BLaER1 treated with 17β-estradiol and CSF1 and Interleukin-3, amounts not matched to agents 10 nM and 100 nM (cell line): ENCODE data around the gene DNAJB6.
A peak's percentile ranks its signal among the peaks of the same experiment; 100 is the strongest.

Experiments used
- H3K27ac ChIP-seq, 11 experiments: shearing (Covaris generic); formaldehyde crosslinking; 2 replicates each; pipeline ENCODE4 v1.8.1; 2022
- H3K27me3 ChIP-seq, 11 experiments: shearing (Covaris generic); formaldehyde crosslinking; 2 replicates each; pipeline ENCODE4 v1.8.1; 2022
- H3K36me3 ChIP-seq, 11 experiments: shearing (Covaris generic); formaldehyde crosslinking; 2 replicates each; pipeline ENCODE4 v1.8.1; 2022
- H3K4me1 ChIP-seq, 10 experiments: shearing (Covaris generic); formaldehyde crosslinking; 2 replicates each; pipeline ENCODE4 v1.8.1; 2022
- H3K4me2 ChIP-seq, 11 experiments: shearing (Covaris generic); formaldehyde crosslinking; 2 replicates each; pipeline ENCODE4 v1.8.1; 2022
- H3K4me3 ChIP-seq, 10 experiments: shearing (Covaris generic); formaldehyde crosslinking; 2 replicates each; pipeline ENCODE4 v1.8.1; 2022
- H3K9ac ChIP-seq, 11 experiments: shearing (Covaris generic); formaldehyde crosslinking; 2 replicates each; pipeline ENCODE4 v1.8.1; 2022
- H3K9me3 ChIP-seq, 11 experiments: shearing (Covaris generic); formaldehyde crosslinking; replicated peaks in 1 of 11; 2 replicates each; pipeline ENCODE4 v1.8.1; 2022
- H4K20me1 ChIP-seq, 11 experiments: shearing (Covaris generic); formaldehyde crosslinking; 2 replicates each; pipeline ENCODE4 v1.8.1; 2022
- Cebpa-rat ChIP-seq, 11 experiments: shearing (Covaris generic); IDR thresholded peaks; 2 replicates each; pipeline ENCODE4 v1.8.1; 2022

DNAJB6 gene

GRCh38 chr7:157425761-157426160 is 89.0 kb downstream of the DNAJB6 start:
- TF ChIP-seq Cebpa-rat (IDR thresholded peaks at IDR 0.05): no peak
- no peaks in the 10 kb centered on the region for H3K9me3 ChIP-seq
- H3K4me1 ChIP-seq: peaks cover 0 to 45% (median 23%) of the 10 kb centered on the region in 10 experiments; a peak in 18 of 20 replicates

GRCh38 chr7:157426463-157427301 is 89.9 kb downstream of the DNAJB6 start:
- TF ChIP-seq Cebpa-rat (IDR thresholded peaks at IDR 0.05): no peak
- Histone ChIP-seq H3K27ac (0 out of 22 replicates have a peak overlapping the region, but pooled peaks of 1 of the 11 experiments have one; percentile 15), H3K4me1 (peaks cover 9 to 54% (median 32%) of the 10 kb centered on the region in 10 experiments), H3K4me2 (peak overlapping the region in 10 of 11 experiments; percentile 9 to 88 (median 72); a peak in 19 of 22 replicates), H3K27me3 (peaks cover 0 to 5% (median 0%) of the 10 kb centered on the region in 11 experiments; a peak in 3 of 22 replicates), H3K9me3 (no peaks in the 10 kb centered on the region), H3K36me3 (peaks cover 0 to 17% (median 6%) of the 10 kb centered on the region in 11 experiments; a peak in 11 of 22 replicates), H3K9ac (peak overlapping the region in 4 of 11 experiments; percentile 32 to 59 (median 41); a peak in 5 of 22 replicates), H3K4me3 (no peak overlapping the region), H4K20me1 (peaks cover 0 to 68% (median 1%) of the 10 kb centered on the region in 11 experiments; a peak in 9 of 22 replicates)

More at GRCh38 chr7:157425761-157426160, 89.0 kb downstream of the DNAJB6 start:
- Histone ChIP-seq H3K9ac (no peak overlapping the region), H3K36me3 (peaks cover 0 to 24% (median 6%) of the 10 kb centered on the region in 11 experiments; a peak in 12 of 22 replicates), H3K4me3 (no peak overlapping the region), H4K20me1 (peaks cover 0 to 68% (median 0%) of the 10 kb centered on the region in 11 experiments; a peak in 9 of 22 replicates), H3K27me3 (peaks cover 0 to 5% (median 0%) of the 10 kb centered on the region in 11 experiments; a peak in 1 of 22 replicates), H3K4me2 (no peak overlapping the region), H3K27ac (no peak overlapping the region)

- Histone ChIP-seq H3K4me2 (peak overlapping the region in 7 of 11 experiments; percentile 10 to 88 (median 76); a peak in 8 of 22 replicates), H3K27ac (no peak overlapping the region), H3K4me3 (no peak overlapping the region), H3K9me3 (no peaks in the 10 kb centered on the region), H3K4me1 (peaks cover 20 to 67% (median 44%) of the 10 kb centered on the region in 10 experiments), H3K9ac (no peak overlapping the region), H3K36me3 (peaks cover 0 to 4% (median 0%) of the 10 kb centered on the region in 11 experiments; a peak in 1 of 22 replicates), H3K27me3 (peaks cover 0 to 10% (median 0%) of the 10 kb centered on the region in 11 experiments; a peak in 3 of 22 replicates), H4K20me1 (peaks cover 0 to 63% (median 5%) of the 10 kb centered on the region in 11 experiments; a peak in 9 of 22 replicates)
- TF ChIP-seq Cebpa-rat (IDR thresholded peaks at IDR 0.05): no peak
Observed at GRCh38 chr7:157427811-157428553, 91.2 kb downstream of the DNAJB6 start.

GRCh38 chr7:157428554-157428945 is 91.7 kb downstream of the DNAJB6 start:
- Histone ChIP-seq H3K9me3 (no peaks in the 10 kb centered on the region), H3K9ac (no peak overlapping the region), H3K36me3 (0 out of 22 replicates have a peak, but pooled peaks cover 0 to 3% (median 0%) of the 10 kb centered on the region in 11 experiments), H3K4me1 (peaks cover 20 to 65% (median 46%) of the 10 kb centered on the region in 10 experiments), H3K4me3 (no peak overlapping the region), H3K4me2 (no peak overlapping the region), H3K27me3 (peaks cover 0 to 10% (median 0%) of the 10 kb centered on the region in 11 experiments; a peak in 3 of 22 replicates), H3K27ac (no peak overlapping the region), H4K20me1 (peaks cover 0 to 57% (median 5%) of the 10 kb centered on the region in 11 experiments; a peak in 7 of 22 replicates)
- no peak for TF ChIP-seq Cebpa-rat (IDR thresholded peaks at IDR 0.05)

- H4K20me1 ChIP-seq: peaks cover 0 to 52% (median 5%) of the 10 kb centered on the region in 11 experiments; a peak in 5 of 22 replicates
- H3K4me1 ChIP-seq: peaks cover 20 to 60% (median 45%) of the 10 kb centered on the region in 10 experiments
- H3K9ac ChIP-seq: no peak overlapping the region
- 0 out of 22 replicates have a peak overlapping the region, but pooled peaks of 1 of the 11 experiments have one; percentile 1 for H3K4me2 ChIP-seq
- no peak overlapping the region for H3K27ac ChIP-seq
- no peaks in the 10 kb centered on the region for H3K9me3 ChIP-seq
- no peak for TF ChIP-seq Cebpa-rat (IDR thresholded peaks at IDR 0.05)
- peaks cover 0 to 10% (median 0%) of the 10 kb centered on the region in 11 experiments; a peak in 3 of 22 replicates for H3K27me3 ChIP-seq
- H3K36me3 ChIP-seq: 0 out of 22 replicates have a peak, but pooled peaks cover 0 to 3% (median 0%) of the 10 kb centered on the region in 11 experiments
- H3K4me3 ChIP-seq: no peak overlapping the region
Observed at GRCh38 chr7:157429001-157429679, 92.3 kb downstream of the DNAJB6 start.

GRCh38 chr7:157429680-157430224 is 92.9 kb downstream of the DNAJB6 start:
- H3K27me3 ChIP-seq: peaks cover 0 to 10% (median 0%) of the 10 kb centered on the region in 11 experiments; a peak in 3 of 22 replicates
- peaks cover 20 to 57% (median 45%) of the 10 kb centered on the region in 10 experiments for H3K4me1 ChIP-seq
- 0 out of 22 replicates have a peak overlapping the region, but pooled peaks of 1 of the 11 experiments have one; percentile 1 for H3K4me2 ChIP-seq
- no peak overlapping the region for H3K4me3 ChIP-seq
- no peaks in the 10 kb centered on the region for H3K9me3 ChIP-seq
- peaks cover 0 to 45% (median 5%) of the 10 kb centered on the region in 11 experiments; a peak in 5 of 22 replicates for H4K20me1 ChIP-seq
- H3K27ac ChIP-seq: no peak overlapping the region
- TF ChIP-seq Cebpa-rat (IDR thresholded peaks at IDR 0.05): no peak
- H3K36me3 ChIP-seq: 0 out of 22 replicates have a peak, but pooled peaks cover 0 to 2% (median 0%) of the 10 kb centered on the region in 11 experiments
- H3K9ac ChIP-seq: no peak overlapping the region

- H3K4me1 ChIP-seq: peaks cover 20 to 57% (median 45%) of the 10 kb centered on the region in 10 experiments
Observed at GRCh38 chr7:157430721-157431120, 93.9 kb downstream of the DNAJB6 start.

More at GRCh38 chr7:157430721-157431120, 93.9 kb downstream of the DNAJB6 start:
- Histone ChIP-seq H3K27ac (peak overlapping the region in 4 of 11 experiments; percentile 13 to 43 (median 28); a peak in 5 of 22 replicates), H3K4me3 (no peak overlapping the region), H3K9ac (peak overlapping the region in 6 of 11 experiments; percentile 14 to 48 (median 26); a peak in 7 of 22 replicates), H3K9me3 (no peaks in the 10 kb centered on the region), H3K4me2 (peak overlapping the region; percentile 78 to 99 (median 92); a peak in 21 of 22 replicates), H4K20me1 (peaks cover 0 to 36% (median 5%) of the 10 kb centered on the region in 11 experiments; a peak in 3 of 22 replicates), H3K36me3 (no peaks in the 10 kb centered on the region), H3K27me3 (peaks cover 0 to 10% (median 0%) of the 10 kb centered on the region in 11 experiments; a peak in 3 of 22 replicates)
- no peak for TF ChIP-seq Cebpa-rat (IDR thresholded peaks at IDR 0.05)
